Stimulated activated naive CD8-positive, alpha-beta T cell treated with anti-CD3 and anti-CD28 coated beads, Interleukin-15, amount 100 ng/mL, for 72 hours (primary cell): ENCODE results near the gene FAM149A.

Experiments
- ATAC-seq: fragments of 150-1000 bp; cut with Tn5 transposase; 2 replicates; pipeline ENCODE4 v1.10.0; 2021; ENCODE audit warnings: mild to moderate bottlenecking, moderate library complexity
- DNase-seq, 2 donors: peaks; one replicate each; pipeline ENCODE4 v3.0.0; 2021 to 2022
- H3K27ac Mint-ChIP-seq, 2 donors: one replicate each; pipeline ENCODE4 v1.8.0; 2022; ENCODE audit warnings: mild to moderate bottlenecking in 2 of 2, mixed read lengths in 2 of 2, moderate library complexity in 2 of 2
- H3K27me3 Mint-ChIP-seq: one replicate; pipeline ENCODE4 v1.8.0; 2022; ENCODE audit warnings: mixed read lengths
- H3K4me1 Mint-ChIP-seq: one replicate; pipeline ENCODE4 v1.8.0; 2022; ENCODE audit warnings: mild to moderate bottlenecking, mixed read lengths
- H3K4me3 Mint-ChIP-seq, 2 donors: one replicate each; pipeline ENCODE4 v1.8.0; 2022; ENCODE audit warnings: mild to moderate bottlenecking in 2 of 2, mixed read lengths in 2 of 2, moderate library complexity in 1 of 2
- H3K9me3 Mint-ChIP-seq, 2 donors: one replicate each; pipeline ENCODE4 v1.8.0; 2022; ENCODE audit warnings: mixed read lengths in 2 of 2

The FAM149A gene

DNA sequence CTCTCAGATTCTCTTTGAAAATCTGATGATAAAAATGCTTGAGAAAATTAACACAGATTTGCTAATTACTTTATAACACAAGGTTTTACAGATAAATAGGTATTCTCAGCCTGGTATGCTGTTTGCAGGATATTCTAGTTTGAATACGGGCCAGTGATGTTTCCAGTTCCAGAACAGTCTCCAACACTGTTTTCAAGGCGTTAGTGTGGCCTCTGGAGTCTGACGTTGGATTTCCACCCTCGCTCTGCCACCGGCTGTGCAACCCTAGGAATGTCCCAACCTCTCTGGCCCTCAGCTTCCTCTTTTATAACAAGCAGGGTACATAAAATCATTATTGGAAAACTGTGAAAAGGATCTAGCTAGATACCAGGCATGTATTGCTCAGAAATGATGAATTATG, 63.1 kb downstream of the FAM149A start:
- ATAC-seq = no peak
- H3K27me3 Mint-ChIP-seq = peaks cover 10% of the 10 kb centered on the region

DNA sequence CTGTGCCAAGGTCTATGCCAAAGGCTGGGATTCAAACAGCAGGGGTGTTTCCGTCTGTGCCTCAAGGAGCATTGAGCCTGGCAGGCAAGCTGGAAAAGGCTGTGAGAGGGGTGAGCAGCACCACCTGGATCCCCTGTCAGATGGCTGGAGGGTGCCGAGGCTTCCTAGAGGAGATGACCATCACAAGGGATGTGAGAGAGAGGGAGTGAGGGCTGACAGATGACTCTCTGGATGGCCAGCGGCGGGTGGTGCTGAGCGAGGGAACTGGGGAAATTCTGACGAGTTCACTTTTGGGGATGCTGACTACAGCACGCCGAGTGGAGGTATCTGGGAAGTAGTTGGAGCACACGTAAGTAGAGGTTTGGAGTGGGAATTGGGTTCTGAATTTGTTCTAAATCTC, 64.2 kb downstream of the FAM149A start:
- H3K27ac Mint-ChIP-seq = no peak overlapping the region
- no peak overlapping the region for H3K4me3 Mint-ChIP-seq
- ATAC-seq = no peak
- H3K9me3 Mint-ChIP-seq = no peaks in the 10 kb centered on the region
- DNase-seq = no peak
- H3K4me1 Mint-ChIP-seq = no peaks in the 10 kb centered on the region
- peaks cover 10% of the 10 kb centered on the region for H3K27me3 Mint-ChIP-seq

More for the DNA sequence above, 63.1 kb downstream of the FAM149A start:
- no peaks in the 10 kb centered on the region for H3K9me3 Mint-ChIP-seq
- H3K27ac Mint-ChIP-seq = no peak overlapping the region
- no peak overlapping the region for H3K4me3 Mint-ChIP-seq
- no peaks in the 10 kb centered on the region for H3K4me1 Mint-ChIP-seq
- DNase-seq = no peak

GRCh38 chr4:186169333-186169944, 64.9 kb downstream of the FAM149A start:
- no peak for ATAC-seq
- Mint-ChIP-seq H3K9me3 (no peaks in the 10 kb centered on the region), H3K4me1 (no peaks in the 10 kb centered on the region), H3K4me3 (no peak overlapping the region), H3K27ac (peak overlapping the region in 1 of 2 donors; percentile 27), H3K27me3 (peaks cover 9% of the 10 kb centered on the region)
- no peak for DNase-seq

DNA sequence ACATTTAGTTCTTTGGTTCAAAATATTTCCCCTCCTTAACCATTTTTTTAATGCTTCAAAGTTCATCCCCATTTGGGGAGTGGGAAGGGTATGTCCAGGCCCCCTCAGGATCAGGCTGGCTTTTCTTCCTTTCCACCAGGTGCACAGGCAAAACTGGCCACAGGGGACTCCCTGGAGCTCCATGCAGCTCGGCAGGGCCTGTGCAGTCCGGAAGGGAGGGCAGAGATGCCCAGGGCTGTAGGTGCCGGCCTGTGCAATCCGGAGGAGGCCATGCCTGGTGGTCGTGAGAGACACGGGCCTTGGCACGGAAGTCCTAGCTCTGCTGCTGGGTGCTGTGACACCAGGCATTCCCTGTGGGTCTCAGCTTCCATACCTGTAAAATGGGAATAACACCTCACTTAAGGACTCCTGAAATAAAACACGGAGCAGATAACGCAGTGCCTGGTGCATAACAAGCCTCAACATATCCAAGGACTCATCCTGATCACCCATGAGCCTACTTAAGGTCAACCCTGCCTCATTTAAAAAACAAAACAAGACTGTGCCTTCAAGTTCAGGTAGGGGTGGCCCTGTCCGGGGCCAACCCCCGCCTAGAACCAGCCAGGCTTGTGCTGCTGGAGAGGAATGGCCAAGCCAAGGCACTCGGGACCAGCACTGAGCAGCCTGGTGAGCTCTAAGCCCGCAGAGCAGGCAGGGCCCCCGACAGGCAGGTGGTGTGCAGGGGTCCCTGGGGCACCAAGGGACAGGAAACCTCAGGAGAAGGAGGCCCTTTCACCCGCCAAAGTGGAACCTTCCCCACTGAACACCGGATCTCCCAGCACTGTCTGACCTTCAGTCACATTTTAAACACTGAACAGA, 65.7 kb downstream of the FAM149A start:
- no peaks in the 10 kb centered on the region for H3K4me1 Mint-ChIP-seq
- peaks cover 2% of the 10 kb centered on the region for H3K27me3 Mint-ChIP-seq
- no peak overlapping the region for H3K4me3 Mint-ChIP-seq
- peak; percentile 37 for ATAC-seq
- no peaks in the 10 kb centered on the region for H3K9me3 Mint-ChIP-seq
- no peak overlapping the region for H3K27ac Mint-ChIP-seq
- DNase-seq = no peak

DNA sequence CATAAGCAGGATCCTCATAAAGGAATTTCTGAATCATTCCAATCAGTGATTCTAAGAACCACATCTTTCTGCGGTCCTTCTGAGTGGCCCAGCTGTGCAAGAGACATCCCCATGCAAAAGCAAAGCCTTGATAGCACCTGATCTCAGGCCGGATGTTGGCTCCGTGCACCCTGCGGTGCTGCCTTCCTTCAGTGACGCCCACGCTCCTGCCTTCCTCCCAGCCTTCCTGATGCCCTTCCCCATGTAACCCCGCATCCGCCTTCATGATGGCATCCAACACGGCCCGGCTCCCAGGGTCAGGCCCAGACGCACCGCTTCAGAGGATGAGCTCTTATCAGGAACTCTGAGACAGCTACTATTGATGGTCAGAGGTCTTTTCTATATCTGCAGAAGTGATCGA, 66.5 kb downstream of the FAM149A start:
- H3K27ac Mint-ChIP-seq = no peak overlapping the region
- no peaks in the 10 kb centered on the region for H3K4me1 Mint-ChIP-seq
- DNase-seq (no peak), ATAC-seq (no peak)
- no peaks in the 10 kb centered on the region for H3K9me3 Mint-ChIP-seq
- H3K4me3 Mint-ChIP-seq = no peak overlapping the region
- no peaks in the 10 kb centered on the region for H3K27me3 Mint-ChIP-seq

DNA sequence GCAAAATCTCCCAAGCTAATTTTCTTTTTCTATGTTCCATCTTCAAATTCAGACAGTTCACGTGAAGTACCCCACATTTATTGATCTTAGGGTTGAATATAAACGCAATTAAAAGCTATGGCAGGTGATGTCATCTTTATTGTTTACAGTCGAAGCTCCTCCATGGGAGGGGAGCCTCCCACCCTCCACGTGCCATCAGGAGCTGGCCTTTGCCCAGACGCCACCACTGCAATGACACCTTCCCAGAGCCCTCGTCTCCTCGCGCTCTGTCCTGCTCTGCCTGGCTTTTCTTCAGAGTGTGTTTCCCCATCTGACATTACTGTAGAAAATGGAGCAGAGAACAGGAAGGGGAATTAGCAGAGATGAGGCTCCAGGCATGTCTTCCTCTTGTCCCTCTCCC, 68.0 kb downstream of the FAM149A start:
- no peak overlapping the region for H3K4me3 Mint-ChIP-seq
- no peak for DNase-seq
- no peaks in the 10 kb centered on the region for H3K4me1 Mint-ChIP-seq
- H3K27me3 Mint-ChIP-seq = no peaks in the 10 kb centered on the region
- no peak for ATAC-seq
- no peak overlapping the region for H3K27ac Mint-ChIP-seq
- H3K9me3 Mint-ChIP-seq = peaks cover 0 to 7% of the 10 kb centered on the region in 2 donors

DNA sequence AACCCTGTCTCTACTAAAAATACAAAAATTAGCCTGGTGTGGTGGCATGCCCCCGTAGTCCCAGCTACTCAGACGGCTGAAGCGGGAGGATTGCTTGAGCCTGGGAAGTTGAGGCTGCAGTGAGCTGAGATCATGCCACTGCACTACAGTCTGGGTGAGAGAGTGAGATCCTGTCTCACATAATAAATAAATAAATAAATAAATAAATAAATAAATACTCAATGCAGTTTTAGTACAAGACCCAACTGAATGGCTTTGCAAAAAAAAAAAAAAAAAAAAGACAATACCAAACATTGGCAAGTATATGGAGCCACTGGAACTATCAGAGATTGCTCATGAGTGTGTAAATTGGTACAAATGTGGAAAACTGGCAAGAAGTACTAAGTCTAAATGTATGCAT, 83.6 kb downstream of the FAM149A start:
- peaks cover 23% of the 10 kb centered on the region for H3K4me1 Mint-ChIP-seq
- ATAC-seq (no peak), DNase-seq (no peak)
- peaks cover 25% of the 10 kb centered on the region for H3K27me3 Mint-ChIP-seq
- peaks cover 0 to 7% of the 10 kb centered on the region in 2 donors for H3K9me3 Mint-ChIP-seq
- H3K4me3 Mint-ChIP-seq = no peak overlapping the region
- no peak overlapping the region for H3K27ac Mint-ChIP-seq

DNA sequence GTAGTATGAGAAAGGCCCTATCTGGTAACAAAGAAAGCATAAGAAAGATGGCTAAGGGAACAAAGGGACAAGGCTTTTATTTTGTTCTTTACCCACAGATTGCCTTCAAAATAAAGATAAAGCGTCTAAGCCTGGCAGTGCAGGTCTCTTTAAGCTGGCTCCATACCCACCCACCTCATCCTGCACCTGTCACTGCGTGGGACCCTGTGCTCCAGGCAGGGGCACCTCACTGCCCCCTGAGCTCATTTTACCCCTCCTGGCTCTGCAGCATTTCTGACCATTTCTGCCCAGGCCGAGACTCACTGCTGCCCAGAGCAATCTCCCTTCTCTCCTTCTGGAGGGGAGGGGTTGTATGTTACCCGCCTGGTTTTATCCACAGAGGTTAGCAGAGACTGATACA, 85.2 kb downstream of the FAM149A start:
- H3K27me3 Mint-ChIP-seq = peaks cover 10% of the 10 kb centered on the region
- no peak for DNase-seq
- no peak for ATAC-seq
- H3K4me3 Mint-ChIP-seq = peak overlapping the region; percentile 84 to 93
- H3K4me1 Mint-ChIP-seq = peaks cover 32% of the 10 kb centered on the region
- peak overlapping the region in 1 of 2 donors; percentile 98 for H3K27ac Mint-ChIP-seq
- peaks cover 0 to 7% of the 10 kb centered on the region in 2 donors for H3K9me3 Mint-ChIP-seq

DNA sequence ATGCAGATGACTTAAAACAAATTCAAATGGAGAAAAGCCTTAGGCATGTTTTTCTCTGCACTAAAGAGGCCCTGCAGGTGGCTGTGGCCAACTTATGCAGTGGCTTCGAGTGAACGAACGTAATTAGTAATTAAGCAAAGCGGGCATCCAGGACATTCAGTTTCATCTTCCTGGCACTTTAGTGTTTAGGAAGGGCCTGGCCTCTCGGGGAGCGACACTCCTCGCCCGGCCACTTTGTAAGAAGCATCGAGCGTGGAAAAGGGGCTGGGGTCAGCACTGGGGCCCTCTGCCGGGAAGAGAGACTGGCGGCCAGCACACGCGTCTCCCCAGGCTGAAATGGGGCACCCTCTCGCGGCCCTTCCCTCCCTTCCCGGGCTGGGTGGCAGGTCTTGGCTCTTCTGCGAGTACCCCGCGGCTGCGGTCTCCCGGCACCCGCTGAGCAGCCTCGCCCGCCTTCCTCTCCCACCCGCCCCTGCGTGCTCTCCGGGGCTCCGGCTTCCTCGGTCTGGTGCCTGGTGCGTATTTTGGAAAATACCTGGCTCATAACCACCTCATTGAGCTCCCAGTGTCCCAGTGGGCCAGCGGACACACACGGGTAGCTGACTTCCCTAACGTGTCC, 86.2 kb downstream of the FAM149A start:
- no peaks in the 10 kb centered on the region for H3K9me3 Mint-ChIP-seq
- peak overlapping the region; percentile 96 to 98 for H3K27ac Mint-ChIP-seq
- ATAC-seq = peak; percentile 53
- peaks cover 36% of the 10 kb centered on the region for H3K4me1 Mint-ChIP-seq
- DNase-seq = peak; percentile 38 to 51
- H3K27me3 Mint-ChIP-seq = no peaks in the 10 kb centered on the region
- peak overlapping the region; percentile 84 to 93 for H3K4me3 Mint-ChIP-seq

DNA sequence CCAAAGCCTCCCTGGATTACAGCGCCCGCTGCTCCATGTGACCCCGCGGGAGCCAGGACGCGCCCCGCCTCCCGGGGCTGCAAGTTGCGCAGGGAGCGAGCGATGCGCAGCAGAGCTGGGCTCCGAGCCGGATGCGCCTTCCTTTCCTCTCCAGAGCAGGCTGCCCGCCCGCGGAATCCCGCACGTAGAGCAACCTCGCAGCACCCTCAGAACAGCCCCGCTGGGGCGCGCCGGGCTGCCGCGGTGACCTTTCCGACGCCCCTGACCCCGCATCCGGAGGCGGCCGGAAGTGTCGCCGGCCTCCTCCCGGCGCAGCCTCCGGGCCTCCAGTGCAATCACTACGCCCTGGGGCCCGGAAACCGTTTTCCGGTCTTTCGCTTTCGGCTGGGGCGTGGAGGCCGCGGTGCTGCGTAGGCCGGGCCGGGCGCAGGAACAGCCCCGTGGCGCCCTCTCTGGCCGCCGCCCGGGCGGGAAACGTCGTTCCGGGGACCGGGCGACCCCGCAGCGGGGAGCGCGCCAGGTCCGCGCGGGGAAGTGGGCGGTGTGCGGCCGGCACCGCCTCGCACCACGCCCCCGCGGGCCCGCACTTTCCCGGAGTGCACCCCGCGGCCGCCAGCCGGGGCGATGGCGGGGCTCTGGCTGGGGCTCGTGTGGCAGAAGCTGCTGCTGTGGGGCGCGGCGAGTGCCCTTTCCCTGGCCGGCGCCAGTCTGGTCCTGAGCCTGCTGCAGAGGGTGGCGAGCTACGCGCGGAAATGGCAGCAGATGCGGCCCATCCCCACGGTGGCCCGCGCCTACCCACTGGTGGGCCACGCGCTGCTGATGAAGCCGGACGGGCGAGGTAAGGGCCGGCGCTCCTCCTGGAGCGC, 86.9 kb downstream of the FAM149A start, which contains the start of gene CYP4V2:
Gene CYP4V2 (plus strand): TSS at position 368 of the 866 bp plus-strand sequence. CDS start 257 bp downstream, at position 625.
- Mint-ChIP-seq H3K4me1 (peaks cover 37% of the 10 kb centered on the region), H3K4me3 (peak within 1 kb of the TSS; percentile 89 to 97), H3K27me3 (no peaks in the 10 kb centered on the region), H3K27ac (peak within 1 kb of the TSS; percentile 96 to 98), H3K9me3 (no peaks in the 10 kb centered on the region)
- ATAC-seq = peak; percentile 92
- DNase-seq = peak; percentile 90 to 91

- peak; percentile 23 for ATAC-seq
- no peak for DNase-seq
- no peaks in the 10 kb centered on the region for H3K27me3 Mint-ChIP-seq
- peak overlapping the region; percentile 89 to 97 for H3K4me3 Mint-ChIP-seq
- H3K27ac Mint-ChIP-seq = peak overlapping the region; percentile 93 to 98
- peaks cover 40% of the 10 kb centered on the region for H3K4me1 Mint-ChIP-seq
- no peaks in the 10 kb centered on the region for H3K9me3 Mint-ChIP-seq
Observed at GRCh38 chr4:186192066-186192612, 87.6 kb downstream of the FAM149A start.

- DNase-seq (no peak), ATAC-seq (no peak)
- H3K27ac Mint-ChIP-seq = no peak overlapping the region
- H3K4me1 Mint-ChIP-seq = peaks cover 41% of the 10 kb centered on the region
- no peaks in the 10 kb centered on the region for H3K9me3 Mint-ChIP-seq
- no peaks in the 10 kb centered on the region for H3K27me3 Mint-ChIP-seq
- no peak overlapping the region for H3K4me3 Mint-ChIP-seq
Observed at GRCh38 chr4:186193851-186194250, 89.3 kb downstream of the FAM149A start.

DNA sequence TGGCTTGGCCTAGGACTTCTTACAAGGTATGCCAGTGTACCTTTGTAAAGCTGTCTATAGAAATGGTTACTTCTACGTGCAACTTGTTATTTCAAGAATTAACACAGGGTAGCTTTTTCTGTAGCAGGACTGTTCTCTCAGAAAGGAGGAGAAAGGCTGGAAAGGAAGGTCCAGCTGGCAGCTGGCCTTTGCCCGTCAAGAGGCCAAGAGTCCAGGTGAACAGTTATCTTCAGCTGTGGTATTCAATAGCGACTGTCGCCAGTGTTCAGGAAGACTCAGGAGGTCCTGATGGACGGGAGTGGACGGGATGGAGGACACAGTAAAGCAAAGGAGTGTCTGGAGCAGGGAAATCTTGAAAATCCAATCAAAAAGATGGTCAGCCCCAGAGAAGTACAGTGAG, 91.6 kb downstream of the FAM149A start:
- no peak overlapping the region for H3K27ac Mint-ChIP-seq
- DNase-seq (no peak), ATAC-seq (no peak)
- H3K9me3 Mint-ChIP-seq = no peaks in the 10 kb centered on the region
- H3K4me1 Mint-ChIP-seq = peaks cover 25% of the 10 kb centered on the region
- H3K4me3 Mint-ChIP-seq = no peak overlapping the region
- no peaks in the 10 kb centered on the region for H3K27me3 Mint-ChIP-seq

DNA sequence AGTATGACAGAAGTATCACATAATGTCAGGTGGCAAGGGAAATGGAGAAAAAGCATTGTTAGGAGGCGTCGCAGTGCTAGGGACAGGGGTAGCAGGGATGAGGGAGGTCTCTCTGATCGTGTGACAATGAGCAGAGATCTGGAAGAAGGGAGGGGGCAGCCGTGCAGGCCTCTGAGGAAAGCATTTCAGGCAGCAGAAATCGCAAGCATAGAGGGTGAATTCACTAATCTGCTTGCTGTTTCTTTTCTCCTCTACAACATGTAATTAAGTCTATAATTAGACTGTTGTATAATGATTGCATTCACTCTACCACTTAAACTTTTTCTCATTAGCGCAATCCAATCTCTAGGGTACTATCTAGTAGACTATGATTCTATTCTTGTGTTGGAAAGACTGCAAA, 96.0 kb downstream of the FAM149A start:
- DNase-seq (no peak), ATAC-seq (no peak)
- Mint-ChIP-seq H3K27me3 (no peaks in the 10 kb centered on the region), H3K27ac (no peak overlapping the region), H3K4me1 (peaks cover 7% of the 10 kb centered on the region), H3K4me3 (no peak overlapping the region), H3K9me3 (no peaks in the 10 kb centered on the region)

DNA sequence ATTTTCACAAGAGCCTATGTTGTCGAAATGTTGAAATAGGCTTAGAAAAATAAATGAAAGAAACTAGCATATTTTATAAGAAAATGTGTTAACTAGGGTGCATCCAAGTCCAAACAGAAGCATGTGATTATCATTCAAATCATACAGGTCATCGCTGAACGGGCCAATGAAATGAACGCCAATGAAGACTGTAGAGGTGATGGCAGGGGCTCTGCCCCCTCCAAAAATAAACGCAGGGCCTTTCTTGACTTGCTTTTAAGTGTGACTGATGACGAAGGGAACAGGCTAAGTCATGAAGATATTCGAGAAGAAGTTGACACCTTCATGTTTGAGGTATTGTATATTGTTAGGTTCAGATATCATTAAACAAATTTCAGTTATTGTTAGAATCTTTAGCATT, 96.5 kb downstream of the FAM149A start:
- ATAC-seq (no peak), DNase-seq (no peak)
- Mint-ChIP-seq H3K27me3 (no peaks in the 10 kb centered on the region), H3K27ac (no peak overlapping the region), H3K4me3 (no peak overlapping the region), H3K4me1 (peaks cover 5% of the 10 kb centered on the region), H3K9me3 (no peaks in the 10 kb centered on the region)
